Esophagus squamous epithelium (tissue), 4 donors: ENCODE measurements around the gene ABLIM2.

Source experiments
- POLR2A ChIP-seq, 4 donors: fragments of 450-650 bp; IDR thresholded peaks; one replicate each; pipeline ENCODE4 v1.6.1; 2017; ENCODE audit warnings: antibody characterized with exemption in 4 of 4, mild to moderate bottlenecking in 4 of 4, moderate library complexity in 3 of 4
- TF ChIP-seq, protein P1 (sequence below), 6 experiments: fragments of 450-650 bp in 4 of 6; fragments of 200-600 bp in 2 of 6; sonication (generic) in 2 of 6; IDR thresholded peaks; one replicate each; pipeline ENCODE4 v1.5.1; 2016 to 2019; ENCODE audit warnings: antibody characterized with exemption in 6 of 6, mild to moderate bottlenecking in 4 of 6, moderate library complexity in 4 of 6

DNA sequence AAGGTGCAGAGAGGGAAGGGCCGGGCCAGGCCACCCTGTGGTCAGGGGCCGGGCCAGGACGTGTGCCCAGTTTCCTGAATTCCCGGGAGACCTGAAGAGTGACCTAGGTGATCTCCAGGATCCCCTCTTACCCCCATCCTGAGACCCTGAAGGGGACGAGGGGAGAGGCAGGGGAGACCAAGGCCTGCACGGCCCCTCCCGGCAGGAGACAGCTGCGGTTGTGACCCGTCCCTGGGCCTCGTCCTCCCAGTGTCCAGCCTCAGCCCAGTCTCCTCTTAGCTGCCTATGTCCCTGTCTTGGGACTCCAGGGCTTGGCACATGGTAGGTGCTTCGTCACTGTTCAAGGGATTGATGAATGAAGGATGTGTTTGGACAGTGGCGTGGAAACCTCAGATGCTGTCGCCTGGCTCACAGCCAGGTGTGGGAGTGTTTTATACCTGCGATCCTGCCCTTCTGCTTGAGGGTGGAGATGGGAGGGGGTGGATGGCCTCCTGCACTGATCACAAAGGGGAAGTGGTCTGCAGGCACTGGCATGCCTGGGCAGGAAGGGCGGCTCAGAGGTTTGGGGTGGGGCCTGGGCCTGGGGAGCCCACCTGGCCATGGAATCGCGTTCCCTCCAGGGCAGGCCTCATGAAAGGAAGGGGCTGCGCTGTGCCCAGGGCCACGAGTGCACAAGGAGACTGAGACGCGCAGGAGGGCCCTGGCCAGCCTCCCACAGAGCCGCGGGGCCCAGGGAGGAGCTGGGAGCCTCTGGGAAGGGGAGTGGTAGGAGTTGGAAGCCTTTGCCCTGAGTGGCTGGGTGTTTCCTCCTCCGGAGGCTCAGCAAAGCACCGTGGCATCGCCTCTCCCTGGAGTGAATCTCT, 47.4 kb upstream of the ABLIM2 start:
- no peak for TF ChIP-seq POLR2A (IDR thresholded peaks at IDR 0.05)
- TF ChIP-seq, protein P1, sequence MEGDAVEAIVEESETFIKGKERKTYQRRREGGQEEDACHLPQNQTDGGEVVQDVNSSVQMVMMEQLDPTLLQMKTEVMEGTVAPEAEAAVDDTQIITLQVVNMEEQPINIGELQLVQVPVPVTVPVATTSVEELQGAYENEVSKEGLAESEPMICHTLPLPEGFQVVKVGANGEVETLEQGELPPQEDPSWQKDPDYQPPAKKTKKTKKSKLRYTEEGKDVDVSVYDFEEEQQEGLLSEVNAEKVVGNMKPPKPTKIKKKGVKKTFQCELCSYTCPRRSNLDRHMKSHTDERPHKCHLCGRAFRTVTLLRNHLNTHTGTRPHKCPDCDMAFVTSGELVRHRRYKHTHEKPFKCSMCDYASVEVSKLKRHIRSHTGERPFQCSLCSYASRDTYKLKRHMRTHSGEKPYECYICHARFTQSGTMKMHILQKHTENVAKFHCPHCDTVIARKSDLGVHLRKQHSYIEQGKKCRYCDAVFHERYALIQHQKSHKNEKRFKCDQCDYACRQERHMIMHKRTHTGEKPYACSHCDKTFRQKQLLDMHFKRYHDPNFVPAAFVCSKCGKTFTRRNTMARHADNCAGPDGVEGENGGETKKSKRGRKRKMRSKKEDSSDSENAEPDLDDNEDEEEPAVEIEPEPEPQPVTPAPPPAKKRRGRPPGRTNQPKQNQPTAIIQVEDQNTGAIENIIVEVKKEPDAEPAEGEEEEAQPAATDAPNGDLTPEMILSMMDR (IDR thresholded peaks at IDR 0.05): no peak
